Stromal cell of bone marrow (primary cell): ENCODE measurements around the gene INSIG1.

Experiments
- DNase-seq: peaks from one replicate; pipeline ENCODE4 v3.0.0-alpha.2; 2012; ENCODE audit warnings: low read depth

INSIG1 gene

GRCh38 chr7:155303039-155303593, 5.4 kb downstream of the INSIG1 start:
- DNase-seq = no peak

DNA sequence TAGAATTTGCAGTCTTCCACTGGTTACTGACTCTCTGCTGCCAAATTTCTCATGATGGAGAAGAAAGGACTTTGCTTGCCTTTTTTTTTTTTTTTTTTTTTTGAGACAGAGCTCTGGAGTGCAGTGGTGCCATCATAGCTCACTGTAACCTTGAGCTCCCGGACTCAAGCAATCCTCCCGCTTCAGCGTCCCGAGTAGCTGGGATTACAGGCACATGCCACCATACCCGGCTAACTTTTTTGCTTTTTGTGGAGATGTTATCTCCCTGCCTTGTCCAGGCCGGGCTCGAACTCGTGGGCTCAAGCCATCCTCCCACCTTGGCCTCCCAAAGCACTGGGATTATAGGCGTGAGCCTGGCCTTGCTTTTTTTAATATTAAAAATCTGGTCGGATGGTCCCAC, 6.2 kb downstream of the INSIG1 start:
- no peak for DNase-seq

DNA sequence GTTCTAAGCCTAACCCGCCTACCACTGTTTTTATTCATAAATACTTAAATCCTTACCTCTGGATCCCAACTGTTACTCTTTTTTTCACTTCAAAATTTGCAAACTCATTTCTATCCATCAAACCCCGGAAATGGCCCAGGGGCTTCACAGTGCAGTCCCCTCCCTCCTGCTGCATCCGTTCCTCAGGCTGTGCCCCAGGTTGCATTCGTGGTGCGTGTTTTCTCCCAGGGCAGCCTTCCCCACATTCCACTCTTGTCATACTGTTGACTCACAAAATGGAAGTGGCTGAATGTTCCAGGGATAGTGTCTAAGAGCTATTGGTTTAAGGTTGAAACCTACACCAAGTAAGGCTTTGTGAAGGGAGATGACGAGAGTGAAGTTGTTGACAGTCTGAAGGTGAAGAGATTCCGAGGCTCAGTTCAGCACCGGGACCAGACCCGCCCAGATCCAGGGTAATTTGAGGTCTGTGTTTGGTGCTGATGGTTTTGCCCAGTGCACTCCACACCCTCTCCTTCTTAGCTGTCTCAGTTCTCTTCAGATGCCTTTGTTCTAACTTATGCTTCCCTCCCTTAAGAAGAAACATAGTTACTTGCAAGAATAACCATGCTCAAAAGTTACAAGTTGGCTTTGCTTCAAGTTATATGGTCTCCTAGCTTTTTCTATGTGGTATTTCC, 7.7 kb downstream of the INSIG1 start:
- no peak for DNase-seq

GRCh38 chr7:155306673-155307470, 9.2 kb downstream of the INSIG1 start:
- no peak for DNase-seq

GRCh38 chr7:155308330-155309020, 10.8 kb downstream of the INSIG1 start:
- DNase-seq = no peak

DNA sequence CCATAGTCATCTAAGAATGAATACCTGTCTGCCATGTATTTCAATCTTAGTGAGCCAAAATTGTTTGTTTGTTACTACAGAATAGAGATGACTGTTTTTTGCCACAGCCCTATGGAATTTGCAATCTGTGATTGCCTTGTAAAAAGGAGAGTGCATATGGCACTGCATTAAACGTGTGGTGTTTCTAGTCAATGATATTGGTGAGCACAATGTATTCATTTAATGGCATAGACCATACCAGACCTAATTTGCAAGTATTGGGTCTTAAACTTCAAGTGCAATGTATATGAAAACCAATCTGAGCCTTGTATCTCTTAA, 11.3 kb downstream of the INSIG1 start:
- DNase-seq = no peak

DNA sequence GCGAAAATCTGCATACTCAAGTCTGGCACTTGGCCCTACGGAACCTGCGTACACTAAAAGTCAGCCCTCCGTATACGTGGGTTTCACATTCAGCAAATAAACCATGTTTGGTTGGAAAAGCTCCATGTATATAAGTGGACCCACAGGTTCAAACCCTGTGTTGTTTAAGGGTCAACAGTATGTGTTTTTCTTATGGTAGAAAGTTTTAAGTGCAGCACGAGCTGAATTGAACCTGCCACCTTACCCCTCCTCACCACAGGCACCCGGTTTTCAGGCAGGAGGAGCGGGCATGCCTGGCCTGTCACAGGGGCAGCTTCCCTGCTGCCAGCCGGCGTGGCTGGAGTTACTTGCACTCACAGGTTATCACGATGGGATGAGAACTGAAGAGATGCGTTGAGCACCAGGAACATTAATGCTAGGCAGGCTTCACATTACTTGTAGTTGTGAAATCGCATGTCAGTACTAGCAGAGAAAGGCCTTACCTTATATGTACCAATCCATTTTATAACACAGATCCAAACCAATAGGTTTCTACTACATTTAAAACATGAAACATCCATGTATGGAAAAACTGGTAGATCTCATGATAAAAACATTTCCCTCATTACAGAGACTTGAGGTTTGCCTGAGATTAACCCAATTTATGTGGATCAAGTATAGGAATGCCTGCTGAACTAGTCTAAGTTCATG, 12.9 kb downstream of the INSIG1 start:
- DNase-seq = no peak

GRCh38 chr7:155311826-155312537, 14.3 kb downstream of the INSIG1 start:
- no peak for DNase-seq

GRCh38 chr7:155312633-155313032, 15.0 kb downstream of the INSIG1 start:
- no peak for DNase-seq

- DNase-seq = no peak
Observed at GRCh38 chr7:155313096-155313495, 15.4 kb downstream of the INSIG1 start.

- DNase-seq = no peak
Observed at GRCh38 chr7:155315977-155316376, 18.3 kb downstream of the INSIG1 start.

DNA sequence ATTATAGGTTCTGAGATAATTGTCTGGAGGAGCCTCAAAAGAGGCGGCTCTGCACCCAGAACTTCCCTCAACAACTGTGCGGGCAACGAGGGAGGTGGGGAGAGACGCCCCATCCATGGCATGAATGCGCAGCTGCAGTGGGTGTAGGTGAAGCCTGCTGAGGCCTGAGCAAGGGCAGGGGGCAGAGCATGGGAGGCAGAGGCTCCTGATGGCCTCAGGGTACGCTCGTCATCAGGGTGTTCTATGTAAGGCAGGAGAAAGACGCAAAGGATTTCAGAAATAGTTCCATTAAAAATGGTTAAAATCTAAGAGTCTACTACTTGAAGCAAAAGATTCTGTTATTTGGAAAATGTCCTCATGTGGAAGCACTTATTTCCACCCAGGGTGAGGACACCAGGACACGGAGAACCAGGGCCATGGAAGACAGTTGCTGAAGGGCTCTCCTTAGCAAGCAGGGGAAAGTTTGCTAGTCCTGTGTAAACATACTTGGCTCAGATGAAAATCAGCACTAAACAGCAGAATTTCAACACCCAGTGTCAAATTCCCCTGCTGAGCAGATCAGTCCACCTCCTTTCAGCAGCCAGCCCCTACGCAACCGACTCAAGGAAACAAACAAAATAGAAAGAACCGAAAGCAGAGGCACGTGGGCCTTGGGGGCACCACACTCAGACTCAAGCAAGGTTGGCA, 18.9 kb downstream of the INSIG1 start:
- DNase-seq = no peak

GRCh38 chr7:155317114-155317434, 19.4 kb downstream of the INSIG1 start:
- DNase-seq = no peak

GRCh38 chr7:155318245-155318644, 20.6 kb downstream of the INSIG1 start:
- no peak for DNase-seq

- no peak for DNase-seq
Observed at GRCh38 chr7:155322530-155322929, 24.9 kb downstream of the INSIG1 start.

GRCh38 chr7:155323001-155323638, 25.4 kb downstream of the INSIG1 start:
- no peak for DNase-seq

GRCh38 chr7:155324012-155324917, 26.6 kb downstream of the INSIG1 start:
- no peak for DNase-seq

DNA sequence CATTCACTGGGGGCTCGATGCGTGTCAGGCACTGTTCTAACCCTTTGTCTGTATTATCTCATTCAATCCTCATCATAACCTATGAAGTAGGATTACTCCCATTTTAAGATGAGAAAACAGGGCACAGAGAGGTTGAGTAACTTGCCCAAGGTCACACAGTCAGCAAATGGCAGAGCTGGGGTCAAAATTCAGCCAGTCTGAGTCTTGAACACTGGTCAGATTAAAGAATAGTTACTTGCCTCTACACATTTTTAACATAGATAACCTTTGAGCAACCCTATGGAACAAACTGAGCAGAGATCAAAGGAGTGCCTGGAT, 27.2 kb downstream of the INSIG1 start:
- DNase-seq = no peak

DNA sequence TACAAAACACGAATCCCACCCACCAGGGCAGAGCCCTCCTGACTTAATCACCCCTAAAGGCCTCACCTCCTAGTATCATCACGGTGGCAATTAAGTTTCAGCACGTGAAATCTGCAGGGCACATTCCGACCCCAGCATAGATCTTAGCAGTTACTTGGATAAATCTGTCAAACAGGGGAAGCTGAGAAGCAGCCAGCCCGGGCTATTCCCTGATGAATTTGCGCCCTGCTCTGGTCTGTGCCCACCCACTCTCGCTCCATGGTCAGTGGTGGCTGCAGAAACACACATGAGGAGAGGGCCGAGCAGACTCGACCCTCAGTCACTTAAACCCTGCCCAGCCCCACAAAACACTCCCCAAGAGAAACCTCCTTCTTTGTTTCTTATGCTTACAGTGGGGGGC, 28.7 kb downstream of the INSIG1 start:
- DNase-seq = no peak
